ENCODE results near the gene FCHSD1.

GRCh38 chr5:141623186-141623585 is 28.0 kb downstream of the FCHSD1 start:
- TF ChIP-seq POLR2AphosphoS5 (IDR thresholded peaks at IDR 0.05; ENCODE audit: insufficient read depth in 1 of 2, low read depth in 1 of 2): no peak
- TF ChIP-seq, protein P1, sequence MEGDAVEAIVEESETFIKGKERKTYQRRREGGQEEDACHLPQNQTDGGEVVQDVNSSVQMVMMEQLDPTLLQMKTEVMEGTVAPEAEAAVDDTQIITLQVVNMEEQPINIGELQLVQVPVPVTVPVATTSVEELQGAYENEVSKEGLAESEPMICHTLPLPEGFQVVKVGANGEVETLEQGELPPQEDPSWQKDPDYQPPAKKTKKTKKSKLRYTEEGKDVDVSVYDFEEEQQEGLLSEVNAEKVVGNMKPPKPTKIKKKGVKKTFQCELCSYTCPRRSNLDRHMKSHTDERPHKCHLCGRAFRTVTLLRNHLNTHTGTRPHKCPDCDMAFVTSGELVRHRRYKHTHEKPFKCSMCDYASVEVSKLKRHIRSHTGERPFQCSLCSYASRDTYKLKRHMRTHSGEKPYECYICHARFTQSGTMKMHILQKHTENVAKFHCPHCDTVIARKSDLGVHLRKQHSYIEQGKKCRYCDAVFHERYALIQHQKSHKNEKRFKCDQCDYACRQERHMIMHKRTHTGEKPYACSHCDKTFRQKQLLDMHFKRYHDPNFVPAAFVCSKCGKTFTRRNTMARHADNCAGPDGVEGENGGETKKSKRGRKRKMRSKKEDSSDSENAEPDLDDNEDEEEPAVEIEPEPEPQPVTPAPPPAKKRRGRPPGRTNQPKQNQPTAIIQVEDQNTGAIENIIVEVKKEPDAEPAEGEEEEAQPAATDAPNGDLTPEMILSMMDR (IDR thresholded peaks at IDR 0.05): no peak
- TF ChIP-seq POLR2A (IDR thresholded peaks at IDR 0.05): no peak
